Activated CD4-positive, alpha-beta memory T cell treated with anti-CD3 and anti-CD28 coated beads, Interleukin-2, amount 10 ng/mL, durations not matched to agents 7 days and 5 days (primary cell): ENCODE data around the gene UNC13D. TPM values are rescaled to one million over a fixed set of nuclear protein-coding genes. Genes with fewer than 3 reads are reported as not detected.
"Not testable (repeated sequence)": the region's sequence is repeated elsewhere in the genome, so short reads cannot be mapped to it uniquely, and the experiment has no call there.

Experiments used
- CTCF ChIA-PET: fragments of 350-600 bp; sonication (Branson Sonifier 250); formaldehyde crosslinking; loops from one replicate; lab custom pipeline; 2021; ENCODE audit warnings: antibody characterized with exemption, inconsistent platforms; lab: Charles Lee
- POLR2A ChIA-PET: fragments of 350-600 bp; sonication (Branson Sonifier 250); formaldehyde crosslinking; loops from one replicate; lab custom pipeline; 2021; ENCODE audit warnings: antibody characterized with exemption; lab: Charles Lee
- DNase-seq: peaks from one replicate; pipeline ENCODE4 v3.0.0-alpha.2; 2020
- H3K27ac Mint-ChIP-seq: one replicate; pipeline ENCODE4 v1.8.0; 2021; ENCODE audit warnings: mild to moderate bottlenecking, mixed read lengths
- H3K27me3 Mint-ChIP-seq: one replicate; pipeline ENCODE4 v1.8.0; 2021; ENCODE audit warnings: mixed read lengths
- H3K36me3 Mint-ChIP-seq: one replicate; pipeline ENCODE4 v1.8.0; 2021; ENCODE audit warnings: low read depth, mixed read lengths
- H3K4me1 Mint-ChIP-seq: one replicate; pipeline ENCODE4 v1.8.0; 2021; ENCODE audit warnings: mixed read lengths
- H3K4me3 Mint-ChIP-seq: one replicate; pipeline ENCODE4 v1.8.0; 2021; ENCODE audit warnings: mild to moderate bottlenecking, mixed read lengths
- H3K9me3 Mint-ChIP-seq: one replicate; pipeline ENCODE4 v1.8.0; 2021; ENCODE audit warnings: mixed read lengths
- total RNA-seq, 2 experiments: library from RNA; stranded (reverse); gene quantifications; one replicate each; pipeline ENCODE4 v1.2.3, GENCODE V29; 2021

UNC13D gene
- 100 to 1,000 TPM; 179 to 190 TPM for total RNA-seq

GRCh38 chr17:75843577-75844529 is at the start of gene UNC13D:
Gene UNC13D (minus strand): TSS chr17:75844404. CDS start chr17:75844337, 67 bp downstream.
- Mint-ChIP-seq H3K27me3 (no peaks in the 10 kb centered on the region), H3K27ac (peak within 1 kb of the TSS; percentile 96), H3K36me3 (peaks cover 52% of the 10 kb centered on the region), H3K9me3 (no peaks in the 10 kb centered on the region), H3K4me1 (peaks cover 35% of the 10 kb centered on the region), H3K4me3 (peak within 1 kb of the TSS; percentile 97)
- CTCF ChIA-PET: interaction anchor here (0.5 to 6.9 kb wide), 18 partner anchors 10 to 223 kb away, joined by 3 to 85 read pairs (median 4); partner anchors contain the start of genes GALK1, TRIM65 and WBP2
- POLR2A ChIA-PET: interaction anchor here (0.7 to 8.7 kb wide), 17 partner anchors 10 to 387 kb away, joined by 3 to 87 read pairs (median 11); partner anchors contain the start of genes MRPL38, TMEM94, TRIM65 and UNK
- peak; percentile 72 for DNase-seq

- Mint-ChIP-seq H3K27me3 (no peaks in the 10 kb centered on the region), H3K4me1 (peaks cover 24% of the 10 kb centered on the region), H3K27ac (no peak overlapping the region), H3K36me3 (peaks cover 11% of the 10 kb centered on the region), H3K4me3 (no peak overlapping the region), H3K9me3 (no peaks in the 10 kb centered on the region)
- DNase-seq: no peak
- CTCF ChIA-PET: interaction anchor here (0.6 to 2.0 kb wide), 3 partner anchors 15 to 105 kb away, joined by 3 to 4 read pairs (median 4); partner anchors contain the start of genes TRIM47 and WBP2
- POLR2A ChIA-PET: interaction anchor here (1.2 to 8.4 kb wide), 2 partner anchors 10 to 14 kb away, joined by 5 to 151 read pairs; partner anchors contain the start of gene TRIM47
These were observed 49.3 kb upstream of the UNC13D start for GRCh38 chr17:75893305-75894048.

- CTCF ChIA-PET: interaction anchor here (0.6 to 2.0 kb wide), 3 partner anchors 14 to 106 kb away, joined by 3 to 4 read pairs (median 3); partner anchors contain the start of gene WBP2
- POLR2A ChIA-PET: interaction anchor here (8.4 kb wide), 1 partner anchor 14 kb away, joined by 151 read pairs; the partner anchor contains the start of gene TRIM47
- no peaks in the 10 kb centered on the region for H3K9me3 Mint-ChIP-seq
- H3K27me3 Mint-ChIP-seq: no peaks in the 10 kb centered on the region
- H3K4me3 Mint-ChIP-seq: no peak overlapping the region
- peaks cover 8% of the 10 kb centered on the region for H3K36me3 Mint-ChIP-seq
- peaks cover 23% of the 10 kb centered on the region for H3K4me1 Mint-ChIP-seq
- no peak for DNase-seq
- no peak overlapping the region for H3K27ac Mint-ChIP-seq
These were observed 48.5 kb upstream of the UNC13D start for GRCh38 chr17:75892556-75893224.

DNA sequence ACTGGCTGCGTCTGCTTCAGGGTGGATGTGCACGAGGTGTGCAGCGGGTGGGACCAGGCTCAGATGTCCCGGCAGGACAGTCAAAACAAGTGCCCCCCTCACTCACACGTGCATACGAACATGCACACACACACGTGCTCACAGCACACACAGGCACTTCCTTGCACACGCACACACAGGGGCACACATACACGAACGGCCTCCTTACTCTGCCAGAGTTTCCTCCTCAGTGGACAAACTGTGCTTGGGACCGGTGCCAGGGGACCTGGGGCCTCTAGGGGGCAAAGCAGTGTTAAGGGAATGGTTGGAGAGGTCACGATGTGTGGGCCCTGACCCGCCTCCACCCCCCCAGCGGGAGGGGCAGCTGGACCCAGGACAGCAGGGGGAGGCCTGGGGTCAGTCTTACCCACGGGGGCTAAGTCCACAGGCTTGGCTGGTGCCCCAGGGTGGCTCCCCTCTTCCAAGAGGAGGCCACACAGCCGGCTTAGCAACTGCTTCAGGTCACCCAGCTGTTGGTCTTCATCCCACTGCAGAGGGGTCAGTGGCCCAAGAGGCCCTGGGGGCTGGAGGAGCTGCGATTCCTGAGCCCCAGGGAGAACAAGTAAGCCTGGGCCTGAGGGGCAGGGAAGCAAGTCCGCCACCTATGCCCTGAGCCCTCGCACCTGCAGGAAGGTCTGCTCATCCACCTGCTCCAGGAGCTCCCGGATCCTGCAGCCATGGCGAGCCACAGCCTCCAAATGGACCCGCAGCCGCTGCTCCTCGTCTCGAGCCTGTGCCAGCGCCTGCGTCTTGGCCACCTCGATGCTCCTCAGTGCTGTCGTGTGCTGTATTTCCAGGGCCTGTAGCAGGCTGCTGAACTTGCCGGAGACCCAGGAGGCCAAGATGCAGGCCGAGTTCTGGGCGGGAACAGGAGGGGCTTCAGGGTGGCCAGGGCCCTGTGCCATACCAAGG is 47.7 kb upstream of the UNC13D start:
- Mint-ChIP-seq H3K9me3 (no peaks in the 10 kb centered on the region), H3K27ac (no peak overlapping the region), H3K27me3 (no peaks in the 10 kb centered on the region), H3K36me3 (peaks cover 8% of the 10 kb centered on the region), H3K4me3 (no peak overlapping the region), H3K4me1 (peaks cover 18% of the 10 kb centered on the region)
- POLR2A ChIA-PET: interaction anchor here (8.4 kb wide), 1 partner anchor 13 kb away, joined by 151 read pairs; the partner anchor contains the start of gene TRIM47
- CTCF ChIA-PET: no interaction called here
- DNase-seq: no peak

DNA sequence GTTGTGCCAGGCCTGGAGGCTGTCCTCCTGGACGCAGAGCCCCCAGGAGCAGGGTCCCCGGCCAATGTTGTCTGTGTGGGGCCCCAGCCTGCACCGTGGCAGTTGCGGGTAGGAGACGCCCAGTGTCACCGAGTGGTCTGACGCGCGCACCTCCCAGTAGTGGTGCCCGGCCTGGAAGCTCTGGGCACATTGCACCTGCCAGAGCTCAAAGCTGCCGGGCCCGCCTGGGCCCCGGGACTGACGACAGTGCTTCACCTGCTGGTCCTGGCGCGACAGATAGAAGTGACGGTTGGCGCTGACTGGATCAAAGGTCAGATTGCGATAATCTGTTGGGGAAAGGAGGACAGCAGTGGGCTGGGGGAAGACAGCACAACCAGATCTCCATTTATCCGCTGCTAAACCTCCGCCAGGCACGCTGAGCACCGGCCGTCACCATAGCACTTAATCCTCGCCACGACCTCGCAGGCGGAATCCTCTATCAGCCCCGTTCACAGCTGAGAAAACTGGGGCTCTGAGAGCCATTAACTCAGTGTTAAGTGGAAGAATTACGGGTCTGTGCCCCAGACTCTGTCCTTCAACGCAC is 46.9 kb upstream of the UNC13D start:
- ChIA-PET POLR2A (interaction anchor here (1.5 kb wide), 1 partner anchor 15 kb away, joined by 7 read pairs; no protein-coding TSS in a partner anchor), CTCF (no interaction called here)
- no peak overlapping the region for H3K4me3 Mint-ChIP-seq
- no peak for DNase-seq
- no peak overlapping the region for H3K27ac Mint-ChIP-seq
- H3K9me3 Mint-ChIP-seq: no peaks in the 10 kb centered on the region
- peaks cover 8% of the 10 kb centered on the region for H3K36me3 Mint-ChIP-seq
- H3K4me1 Mint-ChIP-seq: peaks cover 18% of the 10 kb centered on the region
- no peaks in the 10 kb centered on the region for H3K27me3 Mint-ChIP-seq

DNA sequence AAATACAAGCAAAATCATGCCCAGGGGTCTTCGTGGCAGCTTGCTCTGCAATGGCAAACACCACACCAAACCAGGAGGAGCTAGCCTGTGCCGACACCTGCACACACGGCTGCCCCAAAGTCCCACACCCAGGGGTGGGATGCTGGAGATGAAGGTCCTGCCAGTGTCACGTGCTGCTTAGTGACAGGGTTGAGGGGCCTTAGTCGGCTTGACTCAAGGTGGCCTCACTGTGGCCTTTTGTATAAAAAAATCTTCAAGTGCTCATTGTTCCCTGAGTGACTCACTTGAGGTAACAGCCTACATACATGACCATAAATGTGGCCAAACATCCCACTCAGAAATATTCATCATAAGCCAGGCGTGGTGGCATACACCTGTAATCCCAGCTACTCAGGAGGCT is 45.2 kb upstream of the UNC13D start:
- peaks cover 7% of the 10 kb centered on the region for H3K4me1 Mint-ChIP-seq
- ChIA-PET CTCF (interaction anchor here (1.1 to 2.5 kb wide), 3 partner anchors 11 to 288 kb away, joined by 3 to 12 read pairs (median 5); partner anchors contain the start of gene TRIM47), POLR2A (interaction anchor here (1.5 kb wide), 1 partner anchor 13 kb away, joined by 7 read pairs; no protein-coding TSS in a partner anchor)
- H3K27ac Mint-ChIP-seq: no peak overlapping the region
- peaks cover 8% of the 10 kb centered on the region for H3K36me3 Mint-ChIP-seq
- H3K9me3 Mint-ChIP-seq: no peaks in the 10 kb centered on the region
- H3K4me3 Mint-ChIP-seq: no peak overlapping the region
- no peaks in the 10 kb centered on the region for H3K27me3 Mint-ChIP-seq
- no peak for DNase-seq

DNA sequence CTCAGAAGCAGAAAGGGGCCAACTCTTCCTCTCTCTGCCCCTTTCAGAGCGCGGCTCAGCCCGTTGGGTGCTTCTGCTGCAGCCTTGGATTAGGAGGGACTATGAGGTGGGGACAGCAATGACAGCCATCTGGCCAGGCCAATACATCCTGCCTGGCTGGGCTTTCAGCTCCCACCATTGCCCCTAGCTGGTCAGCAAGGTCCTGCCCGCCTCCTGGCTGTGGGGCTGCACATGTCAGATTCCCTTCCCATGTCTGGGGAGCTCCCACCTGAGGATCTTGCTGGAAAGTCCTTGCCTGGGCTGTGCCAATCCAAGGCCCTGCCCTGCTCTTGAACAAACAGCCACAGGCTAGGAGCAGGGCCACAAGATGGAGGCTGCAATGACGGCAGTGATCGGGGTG is 44.3 kb upstream of the UNC13D start:
- no peaks in the 10 kb centered on the region for H3K9me3 Mint-ChIP-seq
- H3K4me1 Mint-ChIP-seq: no peaks in the 10 kb centered on the region
- ChIA-PET CTCF (interaction anchor here (2.5 kb wide), 1 partner anchor 10 kb away, joined by 12 read pairs; the partner anchor contains the start of gene TRIM47), POLR2A (no interaction called here)
- no peak for DNase-seq
- H3K27ac Mint-ChIP-seq: no peak overlapping the region
- H3K4me3 Mint-ChIP-seq: no peak overlapping the region
- peaks cover 2% of the 10 kb centered on the region for H3K36me3 Mint-ChIP-seq
- no peaks in the 10 kb centered on the region for H3K27me3 Mint-ChIP-seq

- H3K36me3 Mint-ChIP-seq, H3K9me3 Mint-ChIP-seq, DNase-seq, H3K4me3 Mint-ChIP-seq, H3K27ac Mint-ChIP-seq, H3K27me3 Mint-ChIP-seq: not testable (repeated sequence)
- POLR2A ChIA-PET: interaction anchor here (1.4 kb wide), 1 partner anchor 10 kb away, joined by 3 read pairs; no protein-coding TSS in a partner anchor
- peaks cover 12% of the 10 kb centered on the region for H3K4me1 Mint-ChIP-seq
- CTCF ChIA-PET: interaction anchor here (1.3 kb wide), 1 partner anchor 10 kb away, joined by 4 read pairs; no protein-coding TSS in a partner anchor
These were observed 41.7 kb upstream of the UNC13D start for GRCh38 chr17:75885860-75886259.

DNA sequence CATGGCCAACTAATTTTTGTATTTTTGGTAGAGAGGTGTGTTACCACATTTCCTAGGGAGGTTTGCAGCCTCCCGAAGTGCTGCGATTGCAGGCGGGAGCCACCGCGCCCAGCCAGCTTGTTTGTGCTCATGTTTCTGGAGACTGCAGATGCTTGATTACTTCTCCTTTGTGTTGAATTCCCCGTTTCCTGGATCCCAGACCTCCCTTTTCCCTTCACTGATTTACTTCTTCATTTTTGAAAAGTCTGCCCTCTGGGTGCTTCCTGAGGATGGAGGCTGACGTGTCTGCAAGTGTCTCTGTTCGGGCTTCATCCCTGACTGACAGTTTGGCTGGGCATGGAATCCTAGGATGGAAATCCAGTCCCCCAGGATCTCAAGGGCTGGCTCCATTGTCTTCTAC is 41.2 kb upstream of the UNC13D start:
- no peak for DNase-seq
- POLR2A ChIA-PET: no interaction called here
- Mint-ChIP-seq H3K36me3 (peaks cover 2% of the 10 kb centered on the region), H3K4me1 (peaks cover 12% of the 10 kb centered on the region), H3K27me3 (peaks cover 4% of the 10 kb centered on the region), H3K4me3 (no peak overlapping the region), H3K27ac (no peak overlapping the region), H3K9me3 (no peaks in the 10 kb centered on the region)
- CTCF ChIA-PET: interaction anchor here (0.7 to 1.1 kb wide), 2 partner anchors 9 to 12 kb away, joined by 4 to 5 read pairs; partner anchors contain the start of gene TRIM65

GRCh38 chr17:75881678-75882454 is 37.7 kb upstream of the UNC13D start:
- POLR2A ChIA-PET: interaction anchor here (1.5 to 9.2 kb wide), 3 partner anchors 14 to 26 kb away, joined by 7 to 151 read pairs (median 9); partner anchors contain the start of genes TRIM65 and WBP2

More at GRCh38 chr17:75881678-75882454, 37.7 kb upstream of the UNC13D start:
- Mint-ChIP-seq H3K27ac (peak overlapping the region; percentile 2), H3K4me3 (no peak overlapping the region), H3K36me3 (peaks cover 7% of the 10 kb centered on the region), H3K4me1 (peaks cover 29% of the 10 kb centered on the region), H3K27me3 (peaks cover 14% of the 10 kb centered on the region), H3K9me3 (no peaks in the 10 kb centered on the region)
- no peak for DNase-seq
- CTCF ChIA-PET: interaction anchor here (0.5 to 2.8 kb wide), 4 partner anchors 9 to 119 kb away, joined by 3 to 18 read pairs (median 4); partner anchors contain the start of genes CDK3 and TRIM65
